Hepatocyte (in vitro differentiated cells): ENCODE data around the gene ARSB. TPM values are rescaled to one million over a fixed set of nuclear protein-coding genes. Genes with fewer than 3 reads are reported as not detected.

Source experiments
- DNase-seq: peaks from one replicate; pipeline ENCODE4 v3.0.0-alpha.2; 2016; ENCODE audit warnings: low spot score
- H2AFZ ChIP-seq: fragments of 200-600 bp; sonication (generic); 2 replicates; pipeline ENCODE4 v1.6.0; 2016; ENCODE audit warnings: antibody characterized with exemption, mild to moderate bottlenecking
- H3K27ac ChIP-seq: fragments of 200-600 bp; sonication (generic); 2 replicates; pipeline ENCODE4 v1.5.1; 2016; ENCODE audit warnings: mild to moderate bottlenecking
- H3K27me3 ChIP-seq: fragments of 200-600 bp; sonication (generic); 2 replicates; pipeline ENCODE4 v1.6.1; 2016
- H3K36me3 ChIP-seq: fragments of 200-600 bp; sonication (generic); replicated peaks from 2 replicates; pipeline ENCODE4 v1.5.1; 2016; ENCODE audit warnings: low read depth; ENCODE audit not compliant: insufficient read depth
- H3K4me1 ChIP-seq: fragments of 200-600 bp; sonication (generic); 2 replicates; pipeline ENCODE4 v1.5.1; 2016; ENCODE audit warnings: mild to moderate bottlenecking, moderate library complexity; ENCODE audit not compliant: insufficient read depth
- H3K4me2 ChIP-seq: fragments of 200-600 bp; sonication (generic); 2 replicates; pipeline ENCODE4 v1.6.0; 2016
- H3K4me3 ChIP-seq: fragments of 200-600 bp; sonication (generic); 2 replicates; pipeline ENCODE4 v1.5.1; 2016; ENCODE audit warnings: mild to moderate bottlenecking
- H3K79me2 ChIP-seq: fragments of 200-600 bp; sonication (generic); 2 replicates; pipeline ENCODE4 v1.6.0; 2017; ENCODE audit warnings: mild to moderate bottlenecking
- H3K9me2 ChIP-seq: fragments of 200-600 bp; sonication (generic); replicated peaks from 2 replicates; pipeline ENCODE4 v1.6.0; 2017; ENCODE audit warnings: mild to moderate bottlenecking; ENCODE audit not compliant: insufficient read depth
- H3K9me3 ChIP-seq: fragments of 200-600 bp; sonication (generic); 2 replicates; pipeline ENCODE4 v1.5.1; 2016; ENCODE audit warnings: low read depth, mild to moderate bottlenecking
- H4K20me1 ChIP-seq: fragments of 200-600 bp; sonication (generic); 2 replicates; pipeline ENCODE4 v1.6.0; 2016; ENCODE audit warnings: mild to moderate bottlenecking; ENCODE audit not compliant: insufficient read depth, poor library complexity, severe bottlenecking
- EZH2 ChIP-seq: fragments of 200-600 bp; sonication (generic); IDR thresholded peaks from 2 replicates; pipeline ENCODE4 v1.6.1; 2016; ENCODE audit warnings: antibody characterized with exemption, mild to moderate bottlenecking, borderline replicate concordance
- EZH2phosphoT487 ChIP-seq: fragments of 200-600 bp; sonication (generic); IDR thresholded peaks from one replicate; pipeline ENCODE4 v1.6.1; 2018; ENCODE audit warnings: antibody characterized with exemption, mild to moderate bottlenecking, low read depth, moderate library complexity; ENCODE audit not compliant: unreplicated experiment, severe bottlenecking
- WGBS: methylation state at CpG from one replicate; pipeline ENCODE4 v1.1.6; 2016; ENCODE audit warnings: low lambda C conversion rate; ENCODE audit errors: missing lambda C conversion rate; 5-methylcytosine and 5-hydroxymethylcytosine counted together
- polyA plus RNA-seq: library from polyadenylated mRNA; unstranded; fragments of >200 nt; fragmentation: Nextera tagmentation; extraction: Ambion mirVana; gene quantifications from 2 replicates; pipeline ENCODE4 v1.2.1, GENCODE V29; 2016
- total RNA-seq: library from RNA; depleted of rRNA; stranded (reverse); fragments of >200 nt; gene quantifications from 2 replicates; pipeline ENCODE4 v1.2.3, GENCODE V29; 2014
- TF ChIP-seq, protein P1 (sequence below): fragments of 200-600 bp; sonication (generic); IDR thresholded peaks from 2 replicates; pipeline ENCODE4 v1.5.1; 2016; ENCODE audit warnings: antibody characterized with exemption, mild to moderate bottlenecking; ENCODE audit not compliant: poor library complexity

ARSB gene
- total and polyA plus RNA-seq, 2 experiments from 2014 or later = 13.5 to 19.8 TPM

DNA sequence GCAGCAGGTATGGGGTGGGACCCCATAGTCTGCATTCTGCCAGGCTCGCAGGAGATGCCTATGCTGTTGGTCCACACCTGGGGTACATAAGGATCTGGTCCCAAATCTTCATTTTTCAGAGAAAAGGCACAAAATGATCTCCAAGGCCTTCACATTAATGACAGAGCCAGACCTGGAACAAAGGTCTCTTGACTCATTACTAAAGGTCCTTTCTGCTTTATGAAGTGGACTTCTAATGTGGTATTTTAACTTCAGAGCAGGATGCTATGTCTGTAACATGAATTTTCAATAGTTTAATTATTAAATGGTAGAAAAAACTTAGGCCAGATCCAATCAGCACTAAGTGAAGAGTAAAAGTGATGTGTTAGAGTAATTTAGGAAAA lies 46.4 kb upstream of the ARSB start:
- peak overlapping the region; percentile 60 for H3K27ac ChIP-seq

DNA sequence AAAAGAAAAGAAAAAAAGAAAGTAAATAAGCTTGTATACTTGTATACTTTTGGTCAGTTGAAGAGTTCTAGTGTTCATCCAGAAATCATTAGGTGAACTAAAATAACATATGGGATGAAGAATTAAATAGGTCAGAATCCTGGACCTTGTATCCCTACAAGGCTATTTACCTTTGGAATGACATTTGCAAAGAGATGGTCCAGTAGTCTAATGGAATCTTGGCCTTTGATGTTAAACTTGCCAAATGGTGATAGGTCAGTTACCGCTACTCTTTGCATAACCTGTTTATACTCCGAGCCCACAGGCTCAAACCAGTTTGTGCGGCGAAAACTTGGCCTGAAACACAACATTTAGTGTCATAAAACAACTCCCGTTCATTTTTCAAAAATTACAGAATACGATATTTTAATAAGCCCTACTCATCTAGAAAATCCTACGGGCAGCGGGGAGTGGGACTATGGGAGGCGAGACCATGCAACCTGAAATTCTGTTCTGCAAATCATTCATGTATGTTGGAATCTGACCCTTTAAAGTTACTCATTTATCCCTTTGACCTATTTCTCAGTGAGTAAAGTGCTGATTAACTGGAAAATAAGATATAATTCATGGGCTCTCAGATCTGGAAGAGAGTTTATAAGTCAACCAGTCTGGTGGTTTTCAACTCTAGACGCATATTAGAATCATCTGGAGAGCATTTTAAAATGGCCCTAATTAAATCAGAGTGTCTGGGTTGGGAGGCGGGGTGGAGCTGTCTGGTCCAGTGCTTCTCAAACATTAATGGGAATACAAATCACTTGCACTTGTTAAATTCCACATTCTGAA lies 45.8 kb upstream of the ARSB start:
- Histone ChIP-seq H3K4me1 (peaks cover 3% of the 10 kb centered on the region), H4K20me1 (no peaks in the 10 kb centered on the region), H3K27me3 (no peaks in the 10 kb centered on the region), H3K36me3 (no peaks in the 10 kb centered on the region), H3K4me2 (no peak overlapping the region), H3K27ac (peak overlapping the region; percentile 60), H3K9me2 (no peaks in the 10 kb centered on the region), H3K9me3 (no peaks in the 10 kb centered on the region), H2AFZ (no peak overlapping the region), H3K79me2 (no peaks in the 10 kb centered on the region), H3K4me3 (no peak overlapping the region)
- DNase-seq = no peak
- TF ChIP-seq, protein P1, sequence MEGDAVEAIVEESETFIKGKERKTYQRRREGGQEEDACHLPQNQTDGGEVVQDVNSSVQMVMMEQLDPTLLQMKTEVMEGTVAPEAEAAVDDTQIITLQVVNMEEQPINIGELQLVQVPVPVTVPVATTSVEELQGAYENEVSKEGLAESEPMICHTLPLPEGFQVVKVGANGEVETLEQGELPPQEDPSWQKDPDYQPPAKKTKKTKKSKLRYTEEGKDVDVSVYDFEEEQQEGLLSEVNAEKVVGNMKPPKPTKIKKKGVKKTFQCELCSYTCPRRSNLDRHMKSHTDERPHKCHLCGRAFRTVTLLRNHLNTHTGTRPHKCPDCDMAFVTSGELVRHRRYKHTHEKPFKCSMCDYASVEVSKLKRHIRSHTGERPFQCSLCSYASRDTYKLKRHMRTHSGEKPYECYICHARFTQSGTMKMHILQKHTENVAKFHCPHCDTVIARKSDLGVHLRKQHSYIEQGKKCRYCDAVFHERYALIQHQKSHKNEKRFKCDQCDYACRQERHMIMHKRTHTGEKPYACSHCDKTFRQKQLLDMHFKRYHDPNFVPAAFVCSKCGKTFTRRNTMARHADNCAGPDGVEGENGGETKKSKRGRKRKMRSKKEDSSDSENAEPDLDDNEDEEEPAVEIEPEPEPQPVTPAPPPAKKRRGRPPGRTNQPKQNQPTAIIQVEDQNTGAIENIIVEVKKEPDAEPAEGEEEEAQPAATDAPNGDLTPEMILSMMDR = no peak
- 82% methylated on average over 11 of the region's 11 CpGs for WGBS

More for the DNA sequence above, 46.4 kb upstream of the ARSB start:
- Histone ChIP-seq H4K20me1 (no peaks in the 10 kb centered on the region), H2AFZ (no peak overlapping the region), H3K9me3 (no peaks in the 10 kb centered on the region), H3K79me2 (no peaks in the 10 kb centered on the region), H3K9me2 (no peaks in the 10 kb centered on the region), H3K27me3 (no peaks in the 10 kb centered on the region), H3K4me2 (no peak overlapping the region), H3K4me1 (peaks cover 3% of the 10 kb centered on the region), H3K36me3 (no peaks in the 10 kb centered on the region), H3K4me3 (no peak overlapping the region)
- no peak for DNase-seq
- 88% methylated on average over 1 of the region's 1 CpG for WGBS
- TF ChIP-seq EZH2phosphoT487 = no peak
- TF ChIP-seq EZH2 = no peak
- TF ChIP-seq, protein P1 = no peak

DNA sequence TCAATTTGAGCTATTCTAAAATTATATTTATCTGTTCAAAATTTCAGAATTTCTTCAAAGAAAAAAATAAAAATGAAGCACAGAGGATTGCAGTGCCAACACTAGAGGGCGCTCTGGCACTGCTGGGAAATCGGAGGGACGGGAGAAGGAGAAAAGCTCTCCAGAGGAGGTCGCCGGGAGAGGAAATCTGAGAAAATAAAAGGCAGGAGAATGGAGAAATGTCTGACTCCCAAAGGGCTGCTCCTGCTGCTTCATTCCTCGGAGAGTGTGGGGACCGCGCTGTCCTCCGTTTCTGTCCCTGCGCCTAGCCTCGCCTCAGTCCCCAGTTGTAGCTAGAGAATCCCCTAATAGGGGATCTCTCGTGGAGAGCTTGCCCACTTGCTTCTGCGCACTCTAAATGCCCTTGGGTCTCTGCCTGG lies 40.0 kb upstream of the ARSB start:
- Histone ChIP-seq H3K9me2 (no peaks in the 10 kb centered on the region), H4K20me1 (no peaks in the 10 kb centered on the region), H2AFZ (peak overlapping the region; percentile 65), H3K4me2 (peak overlapping the region; percentile 78), H3K9me3 (no peaks in the 10 kb centered on the region), H3K4me3 (no peak overlapping the region), H3K36me3 (no peaks in the 10 kb centered on the region), H3K27me3 (peaks cover 4% of the 10 kb centered on the region), H3K79me2 (no peaks in the 10 kb centered on the region), H3K27ac (no peak overlapping the region), H3K4me1 (no peaks in the 10 kb centered on the region)
- TF ChIP-seq EZH2phosphoT487 = no peak
- no peak for TF ChIP-seq EZH2
- TF ChIP-seq, protein P1 = peak; percentile 99
- WGBS = 10% methylated on average over 13 of the region's 13 CpGs
- peak; percentile 84 for DNase-seq
